GM12891 (cell line): ENCODE measurements around the gene METAP1D.

Experiments
- PAX5 ChIP-seq: IDR thresholded peaks from 2 replicates; pipeline ENCODE4 v1.6.1; 2011; ENCODE audit warnings: low read length, moderate library complexity, mild to moderate bottlenecking; ENCODE audit not compliant: insufficient read depth, severe bottlenecking
- POLR2A ChIP-seq: IDR thresholded peaks from 2 replicates; pipeline ENCODE4 v1.6.1; 2011; ENCODE audit warnings: low read depth, low read length, control low read depth
- POLR2AphosphoS5 ChIP-seq: IDR thresholded peaks from 2 replicates; pipeline ENCODE4 v1.6.1; 2011; ENCODE audit warnings: low read depth, low read length, control low read depth
- SPI1 ChIP-seq: IDR thresholded peaks from 2 replicates; pipeline ENCODE4 v1.6.1; 2011; ENCODE audit warnings: low read depth, low read length, control low read depth
- TAF1 ChIP-seq: IDR thresholded peaks from 2 replicates; pipeline ENCODE4 v1.6.1; 2011; ENCODE audit warnings: low read depth, low read length, control low read depth

DNA sequence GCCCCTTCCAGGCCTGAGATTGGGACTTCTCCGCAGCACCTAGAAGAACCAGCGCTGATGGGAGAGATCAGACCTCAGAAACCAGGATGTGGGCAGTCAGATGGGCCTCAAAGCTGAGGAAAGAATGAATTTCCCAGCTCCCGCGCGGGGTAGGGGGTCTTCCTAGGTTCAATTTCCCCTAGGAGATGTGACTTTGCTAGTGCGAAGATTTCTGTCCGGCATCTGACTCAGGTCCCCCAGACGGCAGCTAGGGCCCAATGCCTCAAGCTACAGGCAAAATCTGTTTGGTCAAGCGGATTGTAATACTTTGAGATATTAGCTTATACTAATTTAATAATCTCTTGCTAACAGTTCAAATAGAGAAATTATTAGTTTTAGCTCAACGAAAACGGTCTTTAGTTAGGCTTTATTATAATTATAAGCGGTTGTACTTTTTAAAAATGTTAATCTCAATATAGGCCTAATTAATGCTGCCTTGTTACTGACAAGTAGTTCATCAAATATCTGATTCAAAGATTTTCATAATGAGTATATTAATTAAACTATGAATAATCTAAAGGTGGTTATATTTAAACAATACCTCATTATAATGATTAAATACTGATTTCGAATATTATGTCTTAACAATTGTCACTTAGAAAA lies 91.4 kb downstream of the METAP1D start:
- TF ChIP-seq POLR2A, result no peak
- TF ChIP-seq POLR2AphosphoS5, result no peak
- TF ChIP-seq TAF1, result no peak
- TF ChIP-seq SPI1, result no peak
- no peak for TF ChIP-seq PAX5
